Skeletal muscle tissue (tissue), 4 donors: ENCODE measurements around the gene ZNF215. TPM values are rescaled to one million over a fixed set of nuclear protein-coding genes. Genes with fewer than 3 reads are reported as not detected.
"Not testable (repeated sequence)": the region's sequence is repeated elsewhere in the genome, so short reads cannot be mapped to it uniquely, and the experiment has no call there.

Experiments
- H3K27ac ChIP-seq: one replicate; pipeline ENCODE4 v1.7.0; 2013; ENCODE audit warnings: mild to moderate bottlenecking, low read depth, low read length, inconsistent platforms
- H3K27me3 ChIP-seq, 3 donors: one replicate each; pipeline ENCODE4 v1.7.0; 2013; ENCODE audit warnings: low read length in 3 of 3; ENCODE audit not compliant: control insufficient read depth in 3 of 3, insufficient read depth in 3 of 3
- H3K36me3 ChIP-seq, 3 donors: one replicate each; pipeline ENCODE4 v1.7.0; 2013; ENCODE audit warnings: low read length in 3 of 3; ENCODE audit not compliant: control insufficient read depth in 3 of 3, insufficient read depth in 3 of 3
- H3K4me1 ChIP-seq, 3 donors: one replicate each; pipeline ENCODE4 v1.7.0; 2013; ENCODE audit warnings: low read length in 3 of 3, mild to moderate bottlenecking in 3 of 3; ENCODE audit not compliant: control insufficient read depth in 3 of 3, insufficient read depth in 3 of 3
- H3K4me3 ChIP-seq, 3 donors: one replicate each; pipeline ENCODE4 v1.7.0; 2013; ENCODE audit warnings: low read length in 3 of 3
- H3K9ac ChIP-seq, 3 donors: one replicate each; pipeline ENCODE4 v1.7.0; 2013; ENCODE audit warnings: low read length in 3 of 3, mild to moderate bottlenecking in 3 of 3, moderate library complexity in 2 of 3, low read depth in 1 of 3
- H3K9me3 ChIP-seq, 3 donors: one replicate each; pipeline ENCODE4 v1.7.0; 2013; ENCODE audit warnings: low read length in 3 of 3; ENCODE audit not compliant: control insufficient read depth in 3 of 3
- total RNA-seq: library from RNA; depleted of rRNA; stranded (reverse); fragments of >200 nt; gene quantifications from one replicate; pipeline ENCODE4 v1.2.3, GENCODE V29; 2014
- donor health status: Osteomylitis.

Gene ZNF215
- total RNA-seq, result 1.6 TPM

GRCh38 chr11:6926208-6927029 is at the start of gene ZNF215:
ZNF215 (plus strand) TSS chr11:6926426; CDS start chr11:6932273, 5,847 bp downstream.
- Histone ChIP-seq H3K36me3 (no peaks in the 10 kb centered on the region), H3K9ac (peak within 1 kb of the TSS; percentile 45 to 73 (median 71)), H3K27ac (peak within 1 kb of the TSS; percentile 33), H3K27me3 (peaks cover 0 to 5% (median 2%) of the 10 kb centered on the region in 3 donors), H3K4me1 (peaks cover 5 to 15% (median 7%) of the 10 kb centered on the region in 3 donors), H3K4me3 (peak within 1 kb of the TSS; percentile 72 to 81 (median 76)), H3K9me3 (no peaks in the 10 kb centered on the region)

- H3K36me3 ChIP-seq, result no peaks in the 10 kb centered on the region
- H3K27me3 ChIP-seq, result no peaks in the 10 kb centered on the region
- no peak overlapping the region for H3K4me3 ChIP-seq
- no peaks in the 10 kb centered on the region for H3K4me1 ChIP-seq
- H3K9ac ChIP-seq, result no peak overlapping the region
- no peak overlapping the region for H3K27ac ChIP-seq
- peaks cover 0 to 9% (median 2%) of the 10 kb centered on the region in 3 donors for H3K9me3 ChIP-seq
These were observed 49.3 kb upstream of the ZNF215 start for GRCh38 chr11:6876914-6877313.

- Histone ChIP-seq H3K27ac (no peak overlapping the region), H3K4me1 (no peaks in the 10 kb centered on the region), H3K9ac (no peak overlapping the region)
These were observed 43.5 kb upstream of the ZNF215 start for GRCh38 chr11:6882751-6883150.

GRCh38 chr11:6887711-6888110 is 38.5 kb upstream of the ZNF215 start:
- not testable (repeated sequence) for H3K4me1 ChIP-seq, H3K27ac ChIP-seq, H3K27me3 ChIP-seq, H3K4me3 ChIP-seq, H3K9me3 ChIP-seq, H3K36me3 ChIP-seq, H3K9ac ChIP-seq

More at GRCh38 chr11:6882751-6883150, 43.5 kb upstream of the ZNF215 start:
- H3K36me3 ChIP-seq, result no peaks in the 10 kb centered on the region
- H3K27me3 ChIP-seq, result no peaks in the 10 kb centered on the region
- H3K4me3 ChIP-seq, result no peak overlapping the region
- no peaks in the 10 kb centered on the region for H3K9me3 ChIP-seq

GRCh38 chr11:6888830-6889229 is 37.4 kb upstream of the ZNF215 start:
- H3K27ac ChIP-seq, result no peak overlapping the region
- H3K4me1 ChIP-seq, result no peaks in the 10 kb centered on the region
- no peak overlapping the region for H3K9ac ChIP-seq
- H3K4me3 ChIP-seq, result no peak overlapping the region
- no peaks in the 10 kb centered on the region for H3K36me3 ChIP-seq
- H3K9me3 ChIP-seq, result no peaks in the 10 kb centered on the region
- H3K27me3 ChIP-seq, result no peaks in the 10 kb centered on the region

- Histone ChIP-seq H3K36me3 (no peaks in the 10 kb centered on the region), H3K4me3 (no peak overlapping the region), H3K4me1 (no peaks in the 10 kb centered on the region), H3K27ac (no peak overlapping the region), H3K27me3 (no peaks in the 10 kb centered on the region), H3K9ac (no peak overlapping the region), H3K9me3 (no peaks in the 10 kb centered on the region)
These were observed 36.4 kb upstream of the ZNF215 start for GRCh38 chr11:6889835-6890234.

GRCh38 chr11:6892400-6892799 is 33.8 kb upstream of the ZNF215 start, which contains the start of gene OR2D2:
OR2D2 (minus strand) TSS chr11:6892500; CDS start chr11:6892500, 0 bp downstream.
- Histone ChIP-seq H3K9ac (no peak within 1 kb of the TSS), H3K9me3 (no peaks in the 10 kb centered on the region), H3K4me1 (no peaks in the 10 kb centered on the region), H3K27me3 (no peaks in the 10 kb centered on the region), H3K36me3 (no peaks in the 10 kb centered on the region), H3K27ac (no peak within 1 kb of the TSS), H3K4me3 (no peak within 1 kb of the TSS)

- H3K9ac ChIP-seq, result no peak overlapping the region
- no peaks in the 10 kb centered on the region for H3K9me3 ChIP-seq
- no peaks in the 10 kb centered on the region for H3K27me3 ChIP-seq
- no peak overlapping the region for H3K4me3 ChIP-seq
- H3K27ac ChIP-seq, result no peak overlapping the region
- no peaks in the 10 kb centered on the region for H3K4me1 ChIP-seq
- no peaks in the 10 kb centered on the region for H3K36me3 ChIP-seq
These were observed 32.1 kb upstream of the ZNF215 start for GRCh38 chr11:6894097-6894496.

GRCh38 chr11:6895010-6895409 is 31.2 kb upstream of the ZNF215 start:
- Histone ChIP-seq H3K9ac (no peak overlapping the region), H3K9me3 (no peaks in the 10 kb centered on the region), H3K36me3 (no peaks in the 10 kb centered on the region), H3K27ac (no peak overlapping the region), H3K4me1 (no peaks in the 10 kb centered on the region), H3K4me3 (no peak overlapping the region), H3K27me3 (no peaks in the 10 kb centered on the region)

- Histone ChIP-seq H3K27ac (no peak overlapping the region), H3K27me3 (no peaks in the 10 kb centered on the region), H3K4me3 (no peak overlapping the region), H3K9me3 (no peaks in the 10 kb centered on the region), H3K9ac (no peak overlapping the region), H3K4me1 (no peaks in the 10 kb centered on the region), H3K36me3 (no peaks in the 10 kb centered on the region)
These were observed 27.3 kb upstream of the ZNF215 start for GRCh38 chr11:6898911-6899310.
